GM23338 (cell line): ENCODE results near the gene PHACTR2. TPM values are rescaled to one million over a fixed set of nuclear protein-coding genes. Genes with fewer than 3 reads are reported as not detected.

ENCODE experiments used
- ATAC-seq: fragments of 200-7000 bp; cut with Tn5 transposase; 3 replicates; pipeline ENCODE4 v1.9.1; 2020
- DNase-seq: peaks from one replicate; pipeline ENCODE4 v3.0.0-alpha.2; 2015; ENCODE audit warnings: low spot score
- H2AFZ ChIP-seq: fragments of 200-600 bp; sonication (generic); 2 replicates; pipeline ENCODE4 v1.8.0; 2016; ENCODE audit warnings: antibody characterized with exemption, mild to moderate bottlenecking, moderate library complexity
- H3F3A ChIP-seq: fragments of 200-600 bp; sonication (generic); replicated peaks from 2 replicates; pipeline ENCODE4 v1.8.0; 2017; ENCODE audit warnings: antibody characterized with exemption, mixed run types, low read depth
- H3K27ac ChIP-seq: fragments of 200-600 bp; sonication (generic); 2 replicates; pipeline ENCODE4 v1.6.1; 2016; ENCODE audit warnings: low read depth
- H3K27me3 ChIP-seq: fragments of 200-600 bp; sonication (generic); 2 replicates; pipeline ENCODE4 v1.8.0; 2016; ENCODE audit warnings: mild to moderate bottlenecking, mixed run types, moderate library complexity; ENCODE audit not compliant: insufficient read depth
- H3K36me3 ChIP-seq: fragments of 200-600 bp; sonication (generic); 2 replicates; pipeline ENCODE4 v1.8.0; 2016; ENCODE audit warnings: mild to moderate bottlenecking; ENCODE audit not compliant: insufficient read depth
- H3K4me1 ChIP-seq: fragments of 200-600 bp; sonication (generic); 2 replicates; pipeline ENCODE4 v1.8.0; 2016; ENCODE audit warnings: mild to moderate bottlenecking, moderate library complexity; ENCODE audit not compliant: insufficient read depth
- H3K4me2 ChIP-seq: fragments of 200-600 bp; sonication (generic); 2 replicates; pipeline ENCODE4 v1.7.1; 2017; ENCODE audit warnings: mixed run types
- H3K4me3 ChIP-seq: fragments of 200-600 bp; sonication (generic); 2 replicates; pipeline ENCODE4 v1.6.1; 2016; ENCODE audit warnings: mixed run types
- H3K79me2 ChIP-seq: fragments of 200-600 bp; sonication (generic); replicated peaks from 2 replicates; pipeline ENCODE4 v1.8.0; 2017; ENCODE audit warnings: mild to moderate bottlenecking; ENCODE audit not compliant: insufficient read depth
- H3K9me2 ChIP-seq: fragments of 200-600 bp; sonication (generic); 2 replicates; pipeline ENCODE4 v1.8.0; 2017; ENCODE audit not compliant: insufficient read depth
- H4K20me1 ChIP-seq: fragments of 200-600 bp; sonication (generic); replicated peaks from 2 replicates; pipeline ENCODE4 v1.8.0; 2017; ENCODE audit warnings: mild to moderate bottlenecking; ENCODE audit not compliant: insufficient read depth
- H3K27ac Mint-ChIP-seq: 2 replicates; pipeline ENCODE4 v1.8.0; 2020; ENCODE audit warnings: inconsistent platforms, mild to moderate bottlenecking, moderate library complexity, mixed read lengths
- H3K27me3 Mint-ChIP-seq: 3 replicates; pipeline ENCODE4 v1.8.0; 2022; ENCODE audit warnings: low read depth, mild to moderate bottlenecking, moderate library complexity, mixed read lengths, inconsistent platforms; ENCODE audit not compliant: insufficient read depth, poor library complexity
- H3K36me3 Mint-ChIP-seq: 3 replicates; pipeline ENCODE4 v1.8.0; 2021; ENCODE audit warnings: low read depth, mild to moderate bottlenecking, inconsistent platforms, moderate library complexity, mixed read lengths
- H3K4me1 Mint-ChIP-seq: 3 replicates; pipeline ENCODE4 v1.8.0; 2020; ENCODE audit warnings: mild to moderate bottlenecking, inconsistent platforms, mixed read lengths
- H3K4me3 Mint-ChIP-seq: 3 replicates; pipeline ENCODE4 v1.8.0; 2021; ENCODE audit warnings: moderate library complexity, mild to moderate bottlenecking, inconsistent platforms, mixed read lengths
- H3K9me3 Mint-ChIP-seq: 3 replicates; pipeline ENCODE4 v1.8.0; 2020; ENCODE audit warnings: moderate library complexity, mild to moderate bottlenecking, inconsistent platforms, mixed read lengths
- CREB1 ChIP-seq: fragments of 250-450 bp; sonication (Bioruptor Pico); IDR thresholded peaks from 2 replicates; pipeline ENCODE4 v1.5.0; 2020; ENCODE audit warnings: low read depth, mild to moderate bottlenecking, moderate library complexity
- EZH2 ChIP-seq: fragments of 200-600 bp; sonication (generic); IDR thresholded peaks from one replicate; pipeline ENCODE4 v1.8.0; 2017; ENCODE audit warnings: antibody characterized with exemption, mild to moderate bottlenecking, low read depth; ENCODE audit not compliant: unreplicated experiment
- EZH2phosphoT487 ChIP-seq: fragments of 200-600 bp; sonication (generic); IDR thresholded peaks from one replicate; pipeline ENCODE4 v1.8.1; 2018; ENCODE audit warnings: antibody characterized with exemption; ENCODE audit not compliant: unreplicated experiment
- POLR2AphosphoS5 ChIP-seq: IDR thresholded peaks from 2 replicates; pipeline ENCODE4 v1.6.1; 2016; ENCODE audit warnings: antibody characterized with exemption, low read depth
- ZNF114 ChIP-seq: fragments of 250-450 bp; sonication (Bioruptor Pico); IDR thresholded peaks from 2 replicates; pipeline ENCODE4 v1.5.0; 2020; ENCODE audit warnings: mild to moderate bottlenecking, moderate library complexity
- ZNF331 ChIP-seq: fragments of 250-450 bp; sonication (Bioruptor Pico); IDR thresholded peaks from 2 replicates; pipeline ENCODE4 v1.5.0; 2020; ENCODE audit warnings: low read depth, mild to moderate bottlenecking, moderate library complexity
- polyA plus RNA-seq: library from polyadenylated mRNA; unstranded; fragments of >200 nt; fragmentation: Nextera tagmentation; extraction: Ambion mirVana; gene quantifications from 2 replicates; pipeline ENCODE4 v1.2.1, GENCODE V29; 2016
- total RNA-seq: library from RNA; depleted of rRNA; stranded (reverse); fragments of >200 nt; shearing (Covaris generic); gene quantifications from 2 replicates; pipeline ENCODE4 v1.2.3, GENCODE V29; 2014
- TF ChIP-seq, protein P1 (sequence below): IDR thresholded peaks from 2 replicates; pipeline ENCODE4 v1.6.1; 2016; ENCODE audit warnings: antibody characterized with exemption
- TF ChIP-seq, protein P2 (sequence below): fragments of 250-450 bp; sonication (Bioruptor Pico); IDR thresholded peaks from 2 replicates; pipeline ENCODE4 v1.5.0; 2020; ENCODE audit warnings: mild to moderate bottlenecking, moderate library complexity

Gene PHACTR2
- total and polyA plus RNA-seq, 2 experiments from 2014 or later, result 67.7 to 105 TPM

DNA sequence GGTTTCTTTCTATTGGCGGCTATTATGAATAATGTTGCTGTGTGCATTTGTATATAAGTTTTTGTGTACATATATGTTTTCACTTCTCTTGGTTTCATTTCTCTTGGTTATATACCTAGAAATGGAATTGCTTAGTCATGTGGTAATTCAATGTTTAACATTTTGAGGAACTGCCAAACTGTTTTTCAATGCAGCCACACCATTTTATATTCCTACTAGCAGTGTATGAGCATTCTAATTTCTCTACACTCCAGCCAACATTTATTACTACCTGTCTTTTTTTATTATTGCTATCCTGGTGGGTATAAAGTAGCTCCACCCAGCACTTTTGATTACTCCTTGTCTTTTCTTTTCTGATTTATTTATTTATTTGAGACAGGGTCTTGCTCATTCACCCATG is 54.8 kb downstream of the PHACTR2 start:
- DNase-seq (no peak), ATAC-seq (no peak)
- H4K20me1 ChIP-seq, result no peaks in the 10 kb centered on the region
- Mint-ChIP-seq H3K4me1 (peaks cover 35% of the 10 kb centered on the region), H3K9me3 (no peaks in the 10 kb centered on the region), H3K36me3 (peaks cover 2% of the 10 kb centered on the region; the same call in 2 of the 3 replicates), H3K27me3 (peaks cover 1% of the 10 kb centered on the region), H3K4me3 (no peak overlapping the region), H3K27ac (no peak overlapping the region)
- no peak overlapping the region for H3K27ac ChIP-seq
- TF ChIP-seq ZNF114 (CRISPR knock-in tag) (no peak), ZNF331 (CRISPR knock-in tag) (no peak)
- peaks cover 41% of the 10 kb centered on the region for H3K4me1 ChIP-seq
- no peaks in the 10 kb centered on the region for H3K27me3 ChIP-seq
- no peaks in the 10 kb centered on the region for H3F3A ChIP-seq
- H2AFZ ChIP-seq, result no peak overlapping the region
- no peaks in the 10 kb centered on the region for H3K9me2 ChIP-seq
- peaks cover 38% of the 10 kb centered on the region for H3K79me2 ChIP-seq
- no peaks in the 10 kb centered on the region for H3K36me3 ChIP-seq
- no peak overlapping the region for H3K4me3 ChIP-seq
- H3K4me2 ChIP-seq, result no peak overlapping the region

DNA sequence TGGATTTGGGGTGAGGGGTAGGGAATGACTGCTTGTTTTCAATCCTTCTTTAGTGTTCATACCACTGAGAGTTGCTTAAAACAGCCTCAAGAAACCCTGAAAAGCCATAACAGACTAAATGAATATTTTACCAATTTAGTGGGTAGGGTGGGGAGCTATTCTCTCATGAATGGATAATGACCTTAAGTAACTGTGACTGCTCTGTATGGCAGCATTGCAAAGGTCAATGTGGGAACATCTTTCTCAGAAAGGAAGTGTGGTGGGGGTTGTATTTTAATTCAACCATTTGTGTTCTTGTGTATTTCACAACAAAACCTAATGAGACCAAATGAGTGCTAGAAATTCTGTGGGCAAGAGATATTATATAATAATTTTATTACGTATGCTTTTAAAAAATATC is 55.7 kb downstream of the PHACTR2 start:
- ATAC-seq, result no peak
- no peak overlapping the region for H2AFZ ChIP-seq
- peaks cover 2% of the 10 kb centered on the region; the same call in 1 of the 3 replicates for H3K36me3 Mint-ChIP-seq
- H3K4me2 ChIP-seq, result peak overlapping the region; percentile 27; the same call in 1 of the 2 replicates
- no peaks in the 10 kb centered on the region for H4K20me1 ChIP-seq
- peaks cover 38% of the 10 kb centered on the region for H3K79me2 ChIP-seq
- DNase-seq, result no peak
- H3K27ac Mint-ChIP-seq, result no peak overlapping the region; the same call in 1 of the 2 replicates
- H3K27ac ChIP-seq, result no peak overlapping the region
- no peaks in the 10 kb centered on the region for H3K9me2 ChIP-seq
- no peak overlapping the region for H3K4me3 ChIP-seq
- peaks cover 35% of the 10 kb centered on the region for H3K4me1 Mint-ChIP-seq
- no peak overlapping the region for H3K4me3 Mint-ChIP-seq
- H3K36me3 ChIP-seq, result no peaks in the 10 kb centered on the region
- peaks cover 41% of the 10 kb centered on the region for H3K4me1 ChIP-seq
- no peaks in the 10 kb centered on the region for H3K27me3 ChIP-seq
- H3K27me3 Mint-ChIP-seq, result peaks cover 1% of the 10 kb centered on the region
- H3K9me3 Mint-ChIP-seq, result no peaks in the 10 kb centered on the region
- no peaks in the 10 kb centered on the region for H3F3A ChIP-seq
- TF ChIP-seq, protein P1, sequence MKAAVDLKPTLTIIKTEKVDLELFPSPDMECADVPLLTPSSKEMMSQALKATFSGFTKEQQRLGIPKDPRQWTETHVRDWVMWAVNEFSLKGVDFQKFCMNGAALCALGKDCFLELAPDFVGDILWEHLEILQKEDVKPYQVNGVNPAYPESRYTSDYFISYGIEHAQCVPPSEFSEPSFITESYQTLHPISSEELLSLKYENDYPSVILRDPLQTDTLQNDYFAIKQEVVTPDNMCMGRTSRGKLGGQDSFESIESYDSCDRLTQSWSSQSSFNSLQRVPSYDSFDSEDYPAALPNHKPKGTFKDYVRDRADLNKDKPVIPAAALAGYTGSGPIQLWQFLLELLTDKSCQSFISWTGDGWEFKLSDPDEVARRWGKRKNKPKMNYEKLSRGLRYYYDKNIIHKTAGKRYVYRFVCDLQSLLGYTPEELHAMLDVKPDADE, result no peak
- TF ChIP-seq EZH2 (no peak), POLR2AphosphoS5 (no peak), EZH2phosphoT487 (no peak), CREB1 (no peak)
- TF ChIP-seq, protein P2, sequence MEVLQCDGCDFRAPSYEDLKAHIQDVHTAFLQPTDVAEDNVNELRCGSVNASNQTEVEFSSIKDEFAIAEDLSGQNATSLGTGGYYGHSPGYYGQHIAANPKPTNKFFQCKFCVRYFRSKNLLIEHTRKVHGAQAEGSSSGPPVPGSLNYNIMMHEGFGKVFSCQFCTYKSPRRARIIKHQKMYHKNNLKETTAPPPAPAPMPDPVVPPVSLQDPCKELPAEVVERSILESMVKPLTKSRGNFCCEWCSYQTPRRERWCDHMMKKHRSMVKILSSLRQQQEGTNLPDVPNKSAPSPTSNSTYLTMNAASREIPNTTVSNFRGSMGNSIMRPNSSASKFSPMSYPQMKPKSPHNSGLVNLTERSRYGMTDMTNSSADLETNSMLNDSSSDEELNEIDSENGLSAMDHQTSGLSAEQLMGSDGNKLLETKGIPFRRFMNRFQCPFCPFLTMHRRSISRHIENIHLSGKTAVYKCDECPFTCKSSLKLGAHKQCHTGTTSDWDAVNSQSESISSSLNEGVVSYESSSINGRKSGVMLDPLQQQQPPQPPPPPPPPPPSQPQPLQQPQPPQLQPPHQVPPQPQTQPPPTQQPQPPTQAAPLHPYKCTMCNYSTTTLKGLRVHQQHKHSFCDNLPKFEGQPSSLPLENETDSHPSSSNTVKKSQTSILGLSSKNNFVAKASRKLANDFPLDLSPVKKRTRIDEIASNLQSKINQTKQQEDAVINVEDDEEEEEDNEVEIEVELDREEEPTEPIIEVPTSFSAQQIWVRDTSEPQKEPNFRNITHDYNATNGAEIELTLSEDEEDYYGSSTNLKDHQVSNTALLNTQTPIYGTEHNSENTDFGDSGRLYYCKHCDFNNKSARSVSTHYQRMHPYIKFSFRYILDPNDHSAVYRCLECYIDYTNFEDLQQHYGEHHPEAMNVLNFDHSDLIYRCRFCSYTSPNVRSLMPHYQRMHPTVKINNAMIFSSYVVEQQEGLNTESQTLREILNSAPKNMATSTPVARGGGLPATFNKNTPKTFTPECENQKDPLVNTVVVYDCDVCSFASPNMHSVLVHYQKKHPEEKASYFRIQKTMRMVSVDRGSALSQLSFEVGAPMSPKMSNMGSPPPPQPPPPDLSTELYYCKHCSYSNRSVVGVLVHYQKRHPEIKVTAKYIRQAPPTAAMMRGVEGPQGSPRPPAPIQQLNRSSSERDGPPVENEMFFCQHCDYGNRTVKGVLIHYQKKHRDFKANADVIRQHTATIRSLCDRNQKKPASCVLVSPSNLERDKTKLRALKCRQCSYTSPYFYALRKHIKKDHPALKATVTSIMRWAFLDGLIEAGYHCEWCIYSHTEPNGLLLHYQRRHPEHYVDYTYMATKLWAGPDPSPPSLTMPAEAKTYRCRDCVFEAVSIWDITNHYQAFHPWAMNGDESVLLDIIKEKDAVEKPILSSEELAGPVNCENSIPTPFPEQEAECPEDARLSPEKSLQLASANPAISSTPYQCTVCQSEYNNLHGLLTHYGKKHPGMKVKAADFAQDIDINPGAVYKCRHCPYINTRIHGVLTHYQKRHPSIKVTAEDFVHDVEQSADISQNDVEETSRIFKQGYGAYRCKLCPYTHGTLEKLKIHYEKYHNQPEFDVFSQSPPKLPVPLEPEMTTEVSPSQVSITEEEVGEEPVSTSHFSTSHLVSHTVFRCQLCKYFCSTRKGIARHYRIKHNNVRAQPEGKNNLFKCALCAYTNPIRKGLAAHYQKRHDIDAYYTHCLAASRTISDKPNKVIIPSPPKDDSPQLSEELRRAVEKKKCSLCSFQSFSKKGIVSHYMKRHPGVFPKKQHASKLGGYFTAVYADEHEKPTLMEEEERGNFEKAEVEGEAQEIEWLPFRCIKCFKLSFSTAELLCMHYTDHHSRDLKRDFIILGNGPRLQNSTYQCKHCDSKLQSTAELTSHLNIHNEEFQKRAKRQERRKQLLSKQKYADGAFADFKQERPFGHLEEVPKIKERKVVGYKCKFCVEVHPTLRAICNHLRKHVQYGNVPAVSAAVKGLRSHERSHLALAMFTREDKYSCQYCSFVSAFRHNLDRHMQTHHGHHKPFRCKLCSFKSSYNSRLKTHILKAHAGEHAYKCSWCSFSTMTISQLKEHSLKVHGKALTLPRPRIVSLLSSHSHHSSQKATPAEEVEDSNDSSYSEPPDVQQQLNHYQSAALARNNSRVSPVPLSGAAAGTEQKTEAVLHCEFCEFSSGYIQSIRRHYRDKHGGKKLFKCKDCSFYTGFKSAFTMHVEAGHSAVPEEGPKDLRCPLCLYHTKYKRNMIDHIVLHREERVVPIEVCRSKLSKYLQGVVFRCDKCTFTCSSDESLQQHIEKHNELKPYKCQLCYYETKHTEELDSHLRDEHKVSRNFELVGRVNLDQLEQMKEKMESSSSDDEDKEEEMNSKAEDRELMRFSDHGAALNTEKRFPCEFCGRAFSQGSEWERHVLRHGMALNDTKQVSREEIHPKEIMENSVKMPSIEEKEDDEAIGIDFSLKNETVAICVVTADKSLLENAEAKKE, result no peak
